Panc1 (cell line): ENCODE measurements around the gene DOCK11.

Source experiments
- POLR2AphosphoS5 ChIP-seq: IDR thresholded peaks from 2 replicates; pipeline ENCODE4 v1.6.1; 2012; ENCODE audit warnings: mild to moderate bottlenecking, low read depth, low read length, moderate library complexity
- TF ChIP-seq, protein P1 (sequence below): fragments of 450-650 bp; IDR thresholded peaks from 2 replicates; pipeline ENCODE4 v1.5.1; 2017; ENCODE audit warnings: mild to moderate bottlenecking

DNA sequence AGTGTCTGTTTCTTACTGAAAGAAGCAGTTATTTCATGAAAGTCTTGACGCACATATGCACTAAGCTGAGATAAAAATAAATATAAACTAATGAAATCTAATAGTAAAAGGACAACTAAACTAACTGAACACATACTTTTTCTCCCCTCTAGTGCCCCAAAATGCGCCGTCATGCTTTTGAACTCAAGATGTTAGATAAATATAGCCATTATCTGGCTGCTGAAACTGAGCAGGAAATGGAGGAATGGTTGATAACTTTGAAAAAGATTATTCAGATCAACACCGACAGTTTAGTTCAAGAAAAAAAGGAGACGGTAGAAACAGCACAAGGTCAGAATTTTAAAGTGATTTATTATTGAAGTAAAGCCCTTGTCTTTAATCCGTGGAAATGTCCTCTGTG lies 70.2 kb downstream of the DOCK11 start:
- no peak for TF ChIP-seq POLR2AphosphoS5
- TF ChIP-seq, protein P1, sequence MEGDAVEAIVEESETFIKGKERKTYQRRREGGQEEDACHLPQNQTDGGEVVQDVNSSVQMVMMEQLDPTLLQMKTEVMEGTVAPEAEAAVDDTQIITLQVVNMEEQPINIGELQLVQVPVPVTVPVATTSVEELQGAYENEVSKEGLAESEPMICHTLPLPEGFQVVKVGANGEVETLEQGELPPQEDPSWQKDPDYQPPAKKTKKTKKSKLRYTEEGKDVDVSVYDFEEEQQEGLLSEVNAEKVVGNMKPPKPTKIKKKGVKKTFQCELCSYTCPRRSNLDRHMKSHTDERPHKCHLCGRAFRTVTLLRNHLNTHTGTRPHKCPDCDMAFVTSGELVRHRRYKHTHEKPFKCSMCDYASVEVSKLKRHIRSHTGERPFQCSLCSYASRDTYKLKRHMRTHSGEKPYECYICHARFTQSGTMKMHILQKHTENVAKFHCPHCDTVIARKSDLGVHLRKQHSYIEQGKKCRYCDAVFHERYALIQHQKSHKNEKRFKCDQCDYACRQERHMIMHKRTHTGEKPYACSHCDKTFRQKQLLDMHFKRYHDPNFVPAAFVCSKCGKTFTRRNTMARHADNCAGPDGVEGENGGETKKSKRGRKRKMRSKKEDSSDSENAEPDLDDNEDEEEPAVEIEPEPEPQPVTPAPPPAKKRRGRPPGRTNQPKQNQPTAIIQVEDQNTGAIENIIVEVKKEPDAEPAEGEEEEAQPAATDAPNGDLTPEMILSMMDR, result no peak
